ENCODE measurements around the gene ASAH2.

GRCh38 chr10:50286996-50287803 lies 35.9 kb upstream of the ASAH2 start:
- TF ChIP-seq FOXK2 (IDR thresholded peaks at IDR 0.05), result no peak
- no peak for TF ChIP-seq ARNT (IDR thresholded peaks at IDR 0.05)
- no peak for TF ChIP-seq ZNF384 (IDR thresholded peaks at IDR 0.05)
- no peak for TF ChIP-seq FOXA1 (IDR thresholded peaks at IDR 0.05)
- no peak for TF ChIP-seq LEF1 (IDR thresholded peaks at IDR 0.05; ENCODE audit: borderline replicate concordance)
- TF ChIP-seq NFRKB (IDR thresholded peaks at IDR 0.05), result no peak
- TF ChIP-seq BHLHE40 (IDR thresholded peaks at IDR 0.05; ENCODE audit: borderline replicate concordance), result no peak
- TF ChIP-seq TARDBP (IDR thresholded peaks at IDR 0.05), result no peak
- TF ChIP-seq SP1 (IDR thresholded peaks at IDR 0.05), result no peak
